ENCODE results near the gene UCN2.

DNA sequence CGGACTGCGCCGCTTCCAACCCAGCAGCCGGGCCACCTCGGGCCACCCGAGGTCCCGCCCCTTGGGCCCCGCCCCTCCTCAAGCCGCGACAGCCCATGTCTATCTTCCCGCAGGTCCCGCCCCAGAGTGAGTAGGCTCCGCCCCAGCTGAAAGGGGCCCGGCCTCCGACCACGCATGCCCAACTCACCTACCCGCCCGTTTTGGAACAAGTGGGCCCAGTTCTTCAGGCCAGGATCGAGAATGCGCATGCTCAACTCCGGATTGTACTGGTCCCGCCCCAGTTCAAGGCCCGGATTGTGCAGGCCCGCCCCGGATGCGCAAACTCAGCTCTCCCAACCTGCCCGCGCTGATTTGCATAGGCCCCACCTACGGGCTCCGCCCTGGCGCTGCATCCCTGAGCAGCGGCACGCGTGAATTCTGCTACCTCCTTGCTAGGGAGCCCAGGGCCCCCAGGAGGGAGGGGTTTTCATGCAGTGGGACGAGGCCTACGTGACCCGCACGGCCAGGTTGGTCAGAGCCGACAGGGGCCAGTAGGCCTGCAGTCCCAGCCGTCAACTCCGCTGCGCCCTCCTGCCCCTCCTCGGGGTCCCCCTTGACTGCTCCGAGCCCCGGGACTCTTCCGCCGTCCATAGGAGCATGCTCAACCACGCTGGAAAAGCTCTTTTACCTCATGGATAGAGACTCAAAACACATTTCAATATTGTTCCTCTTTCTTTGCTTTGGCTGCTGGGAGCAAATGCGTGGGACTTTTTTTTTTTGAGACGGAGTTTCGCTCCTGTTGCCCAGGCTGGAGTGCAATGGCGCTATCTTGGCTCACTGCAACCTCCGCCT lies 6.6 kb downstream of the UCN2 start, which contains the start of gene PFKFB4:
- TF ChIP-seq, protein P1, sequence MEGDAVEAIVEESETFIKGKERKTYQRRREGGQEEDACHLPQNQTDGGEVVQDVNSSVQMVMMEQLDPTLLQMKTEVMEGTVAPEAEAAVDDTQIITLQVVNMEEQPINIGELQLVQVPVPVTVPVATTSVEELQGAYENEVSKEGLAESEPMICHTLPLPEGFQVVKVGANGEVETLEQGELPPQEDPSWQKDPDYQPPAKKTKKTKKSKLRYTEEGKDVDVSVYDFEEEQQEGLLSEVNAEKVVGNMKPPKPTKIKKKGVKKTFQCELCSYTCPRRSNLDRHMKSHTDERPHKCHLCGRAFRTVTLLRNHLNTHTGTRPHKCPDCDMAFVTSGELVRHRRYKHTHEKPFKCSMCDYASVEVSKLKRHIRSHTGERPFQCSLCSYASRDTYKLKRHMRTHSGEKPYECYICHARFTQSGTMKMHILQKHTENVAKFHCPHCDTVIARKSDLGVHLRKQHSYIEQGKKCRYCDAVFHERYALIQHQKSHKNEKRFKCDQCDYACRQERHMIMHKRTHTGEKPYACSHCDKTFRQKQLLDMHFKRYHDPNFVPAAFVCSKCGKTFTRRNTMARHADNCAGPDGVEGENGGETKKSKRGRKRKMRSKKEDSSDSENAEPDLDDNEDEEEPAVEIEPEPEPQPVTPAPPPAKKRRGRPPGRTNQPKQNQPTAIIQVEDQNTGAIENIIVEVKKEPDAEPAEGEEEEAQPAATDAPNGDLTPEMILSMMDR (IDR thresholded peaks at IDR 0.05), result peak in 2 of 3 experiments; percentile 6 to 31
- no peak for TF ChIP-seq POLR2A (IDR thresholded peaks at IDR 0.05)

Measured in testis (tissue), 2 donors.